ENCODE results near the gene CWH43.

Gene CWH43

DNA sequence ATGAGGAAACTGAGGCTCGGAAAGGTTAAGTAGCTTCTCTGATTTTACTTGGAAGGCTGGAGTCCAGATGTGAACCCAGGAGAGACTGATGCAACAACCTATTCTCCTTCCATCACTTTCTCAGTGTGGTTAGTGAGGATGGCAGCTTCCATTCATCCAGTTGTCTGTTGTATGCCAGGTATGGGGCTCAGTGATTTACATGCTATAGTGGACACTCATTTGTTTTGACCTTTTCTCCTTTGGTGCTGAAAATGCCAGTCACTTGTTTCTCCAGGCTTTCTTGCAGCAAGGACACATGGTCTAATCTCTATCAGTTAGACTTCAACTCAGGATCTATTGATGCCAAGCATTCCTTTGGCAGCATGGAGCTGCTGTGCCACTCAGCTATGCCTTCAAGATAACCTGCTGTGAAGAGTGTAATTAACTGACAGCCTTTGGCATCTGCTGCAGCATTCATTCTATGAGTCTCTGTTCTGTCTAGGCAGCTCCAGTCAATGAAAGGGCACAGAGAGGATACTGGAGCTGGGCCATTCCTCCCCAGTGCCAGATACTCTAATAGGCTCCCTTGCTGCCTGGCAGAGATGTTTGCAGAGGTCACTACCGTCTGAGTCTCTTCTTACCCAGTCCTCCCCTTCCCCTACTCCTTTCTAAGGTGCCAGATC is 11.0 kb upstream of the CWH43 start:
- TF ChIP-seq REST (IDR thresholded peaks at IDR 0.05; ENCODE audit: low read depth) (no peak), MAX (IDR thresholded peaks at IDR 0.05) (no peak), ZBTB7A (IDR thresholded peaks at IDR 0.05; ENCODE audit: low read depth) (no peak), TAF1 (IDR thresholded peaks at IDR 0.05; ENCODE audit: low read depth) (no peak), EGR1 (IDR thresholded peaks at IDR 0.05) (no peak), CEBPB (IDR thresholded peaks at IDR 0.05) (no peak), RAD21 (IDR thresholded peaks at IDR 0.05; ENCODE audit: low read depth) (no peak), FOXM1 (IDR thresholded peaks at IDR 0.05; ENCODE audit: borderline replicate concordance, low read depth) (no peak), TEAD4 (IDR thresholded peaks at IDR 0.05) (no peak), NFIC (IDR thresholded peaks at IDR 0.05) (no peak), CREB1 (IDR thresholded peaks at IDR 0.05; ENCODE audit: low read depth) (no peak), TCF12 (IDR thresholded peaks at IDR 0.05; ENCODE audit: low read depth) (no peak), EP300 (IDR thresholded peaks at IDR 0.05; ENCODE audit: borderline replicate concordance) (no peak), YY1 (IDR thresholded peaks at IDR 0.05; ENCODE audit: low read depth) (no peak)
- TF ChIP-seq, protein P1, sequence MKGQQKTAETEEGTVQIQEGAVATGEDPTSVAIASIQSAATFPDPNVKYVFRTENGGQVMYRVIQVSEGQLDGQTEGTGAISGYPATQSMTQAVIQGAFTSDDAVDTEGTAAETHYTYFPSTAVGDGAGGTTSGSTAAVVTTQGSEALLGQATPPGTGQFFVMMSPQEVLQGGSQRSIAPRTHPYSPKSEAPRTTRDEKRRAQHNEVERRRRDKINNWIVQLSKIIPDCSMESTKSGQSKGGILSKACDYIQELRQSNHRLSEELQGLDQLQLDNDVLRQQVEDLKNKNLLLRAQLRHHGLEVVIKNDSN (IDR thresholded peaks at IDR 0.05), result no peak

DNA sequence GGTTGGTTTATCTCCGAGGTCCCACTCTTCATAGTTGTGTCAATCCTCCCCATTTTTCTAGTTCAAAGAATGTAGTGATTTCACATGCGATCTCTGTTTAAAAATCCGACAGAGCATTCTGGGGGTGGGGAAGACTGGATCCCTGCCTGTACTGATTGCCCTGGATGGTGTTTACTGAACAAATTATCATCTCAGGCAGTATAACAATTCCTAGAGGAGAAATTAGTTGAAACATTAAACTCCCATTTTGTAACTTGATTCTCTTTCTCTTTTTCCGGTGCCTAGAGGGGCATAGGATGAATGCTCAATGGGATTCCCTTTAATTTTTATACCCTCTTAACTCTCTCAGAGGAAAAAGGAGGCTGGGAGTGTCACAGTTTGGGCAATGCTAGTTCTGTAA is 10.0 kb upstream of the CWH43 start:
- no peak for TF ChIP-seq TCF12 (IDR thresholded peaks at IDR 0.05; ENCODE audit: low read depth)
- TF ChIP-seq TEAD4 (IDR thresholded peaks at IDR 0.05), result no peak
- no peak for TF ChIP-seq TAF1 (IDR thresholded peaks at IDR 0.05; ENCODE audit: low read depth)

GRCh38 chr4:48979914-48980579 is 6.0 kb upstream of the CWH43 start:
- TF ChIP-seq TAF1 (IDR thresholded peaks at IDR 0.05; ENCODE audit: low read depth) (no peak), ZBTB7A (IDR thresholded peaks at IDR 0.05; ENCODE audit: low read depth) (no peak), NFIC (IDR thresholded peaks at IDR 0.05) (no peak), MAX (IDR thresholded peaks at IDR 0.05) (no peak)

DNA sequence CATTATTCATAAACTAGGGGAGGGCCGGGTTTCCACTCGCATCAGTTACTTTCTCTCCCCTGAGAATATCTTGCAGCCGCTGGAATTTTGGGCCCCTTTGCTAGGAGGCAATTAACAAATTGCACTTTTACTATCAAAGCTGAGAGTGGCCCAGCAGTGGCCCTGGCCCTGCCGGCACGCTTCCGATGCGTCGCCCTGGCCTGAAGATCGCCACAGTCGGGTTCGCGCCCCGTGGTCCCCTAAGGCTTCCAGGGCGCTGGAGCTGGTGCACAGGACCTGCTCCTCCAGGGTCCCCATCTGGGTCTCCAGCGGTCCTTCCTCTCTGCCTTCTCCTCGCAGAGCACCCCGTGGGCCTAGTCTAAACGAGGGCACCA is 486 bp upstream of the CWH43 start:
- TF ChIP-seq CREB1 (IDR thresholded peaks at IDR 0.05; ENCODE audit: low read depth) (no peak), REST (IDR thresholded peaks at IDR 0.05; ENCODE audit: low read depth) (no peak), TEAD4 (IDR thresholded peaks at IDR 0.05) (no peak), FOXM1 (IDR thresholded peaks at IDR 0.05; ENCODE audit: borderline replicate concordance, low read depth) (no peak), YY1 (IDR thresholded peaks at IDR 0.05; ENCODE audit: low read depth) (no peak)

DNA sequence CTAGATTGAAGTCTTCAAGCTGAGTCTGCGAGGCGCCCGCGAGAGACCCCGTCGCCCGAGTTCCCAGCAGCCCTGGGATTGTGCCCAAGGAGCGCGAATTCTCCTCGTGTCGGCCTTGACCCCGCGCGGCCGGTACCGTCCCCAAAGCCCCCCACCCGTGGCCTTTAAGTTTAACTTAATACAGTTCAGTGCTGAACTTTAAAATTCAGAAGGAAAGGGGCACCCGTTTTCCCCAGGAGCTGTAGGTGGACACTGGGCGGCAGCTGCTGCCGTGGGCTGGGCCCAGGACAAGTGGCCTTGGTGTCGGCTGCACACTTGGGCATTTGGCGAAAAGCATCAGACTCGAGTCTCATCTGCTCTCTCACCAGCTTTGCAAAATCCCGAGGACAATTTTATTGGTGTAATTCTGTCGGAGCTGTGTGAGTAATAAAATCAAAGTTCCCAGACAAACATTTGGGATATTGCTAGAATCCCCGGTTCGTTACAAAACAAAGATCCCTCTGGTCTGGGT is 634 bp downstream of the CWH43 start:
- TF ChIP-seq EGR1 (IDR thresholded peaks at IDR 0.05), result no peak
- TF ChIP-seq TEAD4 (IDR thresholded peaks at IDR 0.05), result no peak
- TF ChIP-seq CREB1 (IDR thresholded peaks at IDR 0.05; ENCODE audit: low read depth), result no peak

DNA sequence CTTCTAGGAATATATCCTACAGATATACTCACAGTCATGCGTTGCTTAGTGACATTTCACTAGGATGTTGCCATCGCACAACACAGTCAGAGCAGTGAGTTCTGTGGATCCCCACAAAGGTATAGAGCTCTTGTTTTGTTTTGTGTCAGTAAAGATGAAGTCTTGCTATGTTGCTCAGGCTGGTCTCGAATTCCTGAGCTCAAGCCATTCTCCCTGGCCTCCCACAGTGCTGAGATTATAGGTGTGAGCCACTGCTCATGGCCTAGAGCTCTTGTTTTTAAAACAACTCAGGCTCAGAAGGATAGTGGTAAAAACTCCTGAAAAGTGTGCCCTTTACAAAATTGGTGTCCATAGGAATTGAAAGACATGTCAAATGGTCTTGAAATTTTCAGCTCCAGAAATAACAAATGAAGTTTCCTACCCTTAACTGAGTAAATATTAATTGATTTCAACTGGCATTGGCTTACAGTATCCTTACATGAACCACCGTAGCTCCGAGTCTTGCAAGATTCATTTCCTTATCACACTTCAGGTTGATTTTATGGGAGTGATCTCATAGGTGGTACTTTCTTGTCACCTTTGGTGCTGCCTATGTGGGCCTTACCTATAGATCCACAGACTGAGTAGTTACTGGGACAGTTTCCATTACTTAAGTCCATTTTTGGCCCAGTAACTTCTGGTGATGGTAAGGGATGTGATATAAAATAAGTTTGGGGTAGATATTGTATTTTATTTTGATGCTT is 3.6 kb downstream of the CWH43 start:
- TF ChIP-seq TAF1 (IDR thresholded peaks at IDR 0.05; ENCODE audit: low read depth), result no peak
- no peak for TF ChIP-seq ZBTB7A (IDR thresholded peaks at IDR 0.05; ENCODE audit: low read depth)
- TF ChIP-seq, protein P1 (IDR thresholded peaks at IDR 0.05), result no peak
